Pancreas (tissue), 10 donors: Measurements from ENCODE around the gene TRIM17. TPM values are rescaled to one million over a fixed set of nuclear protein-coding genes. Genes with fewer than 3 reads are reported as not detected.

ENCODE experiments used
- ATAC-seq, 4 donors: fragments of 200-7000 bp; cut with Tn5 transposase; one replicate each; pipeline versions ENCODE4 v1.8.0 to v1.9.1; 2020; ENCODE audit warnings: mild to moderate bottlenecking in 4 of 4, moderate library complexity in 4 of 4
- DNase-seq, 6 donors: peaks; one replicate each; pipeline ENCODE4 v3.0.0-alpha.2; 2020
- FAIRE-seq: peaks from 2 replicates; lab custom pipeline; 2012; peaks lifted over from hg19 to GRCh38; lab: Jason Lieb, UNC
- H3K27ac ChIP-seq, 4 donors: fragments of 200-600 bp; sonication (generic); 1 replicate in 3 of 4; 2 replicates in 1 of 4; pipeline versions ENCODE4 v1.5.0 to v1.8.0; 2020
- H3K27me3 ChIP-seq, 4 donors: fragments of 200-600 bp; one replicate each; pipeline ENCODE4 v1.8.0; 2021
- H3K36me3 ChIP-seq, 3 donors: fragments of 200-600 bp; sonication (generic) in 1 of 3; one replicate each; pipeline versions ENCODE4 v1.5.0 to v1.8.0; 2020 to 2021
- H3K4me1 ChIP-seq, 3 donors: fragments of 200-600 bp; one replicate each; pipeline ENCODE4 v1.8.0; 2021
- H3K4me3 ChIP-seq, 4 donors: fragments of 200-600 bp; sonication (generic) in 2 of 4; one replicate each; pipeline versions ENCODE4 v1.5.0 to v1.8.0; 2020 to 2021
- H3K9me3 ChIP-seq, 4 donors: fragments of 200-600 bp; one replicate each; pipeline ENCODE4 v1.8.0; 2021
- WGBS, 2 donors: extraction: QIAGEN DNeasy Blood & Tissue Kit; methylation state at CpG; one replicate each; pipeline ENCODE4 v1.1.7; 2013; 5-methylcytosine and 5-hydroxymethylcytosine counted together
- intact Hi-C, 3 donors: fragments of 100-400 bp; cut with DNase I; formaldehyde crosslinking; loops; one replicate each; pipeline versions ENCODE4 v1.11.1 to v1.14.2; 2022
- polyA plus RNA-seq, 2 donors: library from polyadenylated mRNA; stranded (reverse); fragments of 200-250 nt; gene quantifications; one replicate each; pipeline ENCODE4 v1.2.3, GENCODE V29; 2013
- total RNA-seq, 6 donors: library from RNA; stranded (reverse); fragmentation: NEBNext Ultra II Directional in 4 of 6; extraction: Animal tissue kit (Norgen Biotek cat#: 25700) in 4 of 6; gene quantifications; one replicate each; pipeline versions ENCODE4 v1.2.1 to v1.2.4, GENCODE V29; 2021 to 2023
- TF ChIP-seq, protein P1 (sequence below), 4 donors: fragments of 200-600 bp; sonication (generic) in 3 of 4; IDR thresholded peaks; one replicate each; pipeline versions ENCODE4 v1.5.0 to v1.8.0; 2021; ENCODE audit warnings: antibody characterized with exemption in 4 of 4
- donor health status: healthy with polysubstance abuse.
- donor health status: DM: no; HTN: no; CAD: no; lungs with moderate emphysema.
- donor health status: DM: no; HTN: no; CAD: no.
- donor health status: control.
- donor health status: control.
- donor health status: Bipolar disorder and iron deficiency.
- donor health status: DM: yes; HTN: yes; CAD: no.
- donor health status: DM: no; HTN: no; CAD: no.
- donor health status: DM: no; HTN: no; CAD: no.
- donor health status: DM: yes; HTN: yes; CAD: no.

Gene TRIM17
- total and polyA plus RNA-seq, 8 donors, result 0.14 to 2.4 (median 0.38) TPM; not detected in 1

DNA sequence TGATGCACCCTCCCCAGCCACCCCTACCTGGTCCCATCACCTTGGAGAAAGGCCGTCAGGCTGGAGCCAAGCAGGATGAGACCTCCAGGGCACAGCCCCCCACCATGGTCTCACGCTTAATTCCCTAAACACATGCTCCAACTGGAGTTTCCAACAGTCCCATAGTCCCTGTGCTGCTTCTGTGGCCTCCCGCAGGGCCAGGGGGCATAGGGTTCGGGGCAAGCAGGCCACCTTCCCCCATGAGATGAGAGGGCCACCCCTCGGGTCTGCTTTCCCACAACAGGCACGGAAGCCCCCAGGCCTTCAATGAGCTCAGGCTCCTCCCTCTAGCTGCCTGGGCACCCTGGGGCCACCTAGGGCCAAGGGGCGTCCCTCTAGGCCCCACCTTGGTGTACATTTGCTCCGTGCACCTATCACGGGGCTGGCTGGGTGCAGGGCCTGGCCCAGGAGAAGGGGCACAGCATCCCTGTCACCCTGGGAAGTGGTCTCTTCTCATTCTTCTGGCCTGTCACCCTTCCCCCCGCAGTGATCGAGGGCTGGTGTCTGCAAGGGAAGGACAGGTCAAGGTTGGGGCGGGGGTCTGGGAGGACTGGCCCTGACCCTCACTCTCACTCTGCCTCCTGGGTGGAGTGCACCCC is 52.5 kb downstream of the TRIM17 start:
- Histone ChIP-seq H3K36me3 (no peaks in the 10 kb centered on the region), H3K27ac (no peak overlapping the region), H3K9me3 (no peaks in the 10 kb centered on the region), H3K4me3 (no peak overlapping the region), H3K27me3 (no peaks in the 10 kb centered on the region), H3K4me1 (peaks cover 4 to 9% (median 6%) of the 10 kb centered on the region in 3 donors)
- TF ChIP-seq, protein P1, sequence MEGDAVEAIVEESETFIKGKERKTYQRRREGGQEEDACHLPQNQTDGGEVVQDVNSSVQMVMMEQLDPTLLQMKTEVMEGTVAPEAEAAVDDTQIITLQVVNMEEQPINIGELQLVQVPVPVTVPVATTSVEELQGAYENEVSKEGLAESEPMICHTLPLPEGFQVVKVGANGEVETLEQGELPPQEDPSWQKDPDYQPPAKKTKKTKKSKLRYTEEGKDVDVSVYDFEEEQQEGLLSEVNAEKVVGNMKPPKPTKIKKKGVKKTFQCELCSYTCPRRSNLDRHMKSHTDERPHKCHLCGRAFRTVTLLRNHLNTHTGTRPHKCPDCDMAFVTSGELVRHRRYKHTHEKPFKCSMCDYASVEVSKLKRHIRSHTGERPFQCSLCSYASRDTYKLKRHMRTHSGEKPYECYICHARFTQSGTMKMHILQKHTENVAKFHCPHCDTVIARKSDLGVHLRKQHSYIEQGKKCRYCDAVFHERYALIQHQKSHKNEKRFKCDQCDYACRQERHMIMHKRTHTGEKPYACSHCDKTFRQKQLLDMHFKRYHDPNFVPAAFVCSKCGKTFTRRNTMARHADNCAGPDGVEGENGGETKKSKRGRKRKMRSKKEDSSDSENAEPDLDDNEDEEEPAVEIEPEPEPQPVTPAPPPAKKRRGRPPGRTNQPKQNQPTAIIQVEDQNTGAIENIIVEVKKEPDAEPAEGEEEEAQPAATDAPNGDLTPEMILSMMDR (IDR thresholded peaks at IDR 0.05), result no peak
- DNase-seq, result peak in 2 of 6 donors; percentile 41 to 52
- ATAC-seq, result no peak
- FAIRE-seq, result no peak
- intact Hi-C loops, result no loop called here
- 78 to 91% methylated on average over 12 of the region's 12 CpGs for WGBS, 2 donors

DNA sequence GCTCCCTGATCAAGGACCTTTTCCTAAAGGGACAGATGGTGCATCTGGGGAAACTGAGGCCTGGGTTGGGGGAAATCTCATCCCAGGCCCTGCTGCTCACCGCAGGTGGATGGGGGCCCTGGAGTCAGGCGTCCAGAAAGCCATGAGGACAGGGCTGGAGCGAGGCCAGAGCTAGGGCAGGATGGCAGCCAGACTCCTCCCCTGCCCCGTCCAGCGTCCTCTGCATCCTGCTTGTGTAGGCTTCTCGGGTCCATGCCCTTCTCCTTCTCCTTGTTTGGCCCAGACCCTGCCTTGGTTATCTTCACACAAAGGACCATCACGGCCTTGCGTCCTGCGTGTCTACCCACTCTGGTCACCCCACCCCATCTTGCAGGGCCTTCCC is 53.0 kb downstream of the TRIM17 start:
- no peak overlapping the region for H3K4me3 ChIP-seq
- no peaks in the 10 kb centered on the region for H3K27me3 ChIP-seq
- TF ChIP-seq, protein P1 (IDR thresholded peaks at IDR 0.05), result no peak
- FAIRE-seq, result no peak
- H3K27ac ChIP-seq, result no peak overlapping the region
- H3K9me3 ChIP-seq, result no peaks in the 10 kb centered on the region
- ATAC-seq, result no peak
- H3K36me3 ChIP-seq, result no peaks in the 10 kb centered on the region
- DNase-seq, result peak in 3 of 6 donors; percentile 17 to 63 (median 48)
- WGBS, 2 donors, result 71 to 90% methylated on average over 9 of the region's 9 CpGs
- H3K4me1 ChIP-seq, result peaks cover 4 to 9% (median 6%) of the 10 kb centered on the region in 3 donors
- intact Hi-C loops, result no loop called here

DNA sequence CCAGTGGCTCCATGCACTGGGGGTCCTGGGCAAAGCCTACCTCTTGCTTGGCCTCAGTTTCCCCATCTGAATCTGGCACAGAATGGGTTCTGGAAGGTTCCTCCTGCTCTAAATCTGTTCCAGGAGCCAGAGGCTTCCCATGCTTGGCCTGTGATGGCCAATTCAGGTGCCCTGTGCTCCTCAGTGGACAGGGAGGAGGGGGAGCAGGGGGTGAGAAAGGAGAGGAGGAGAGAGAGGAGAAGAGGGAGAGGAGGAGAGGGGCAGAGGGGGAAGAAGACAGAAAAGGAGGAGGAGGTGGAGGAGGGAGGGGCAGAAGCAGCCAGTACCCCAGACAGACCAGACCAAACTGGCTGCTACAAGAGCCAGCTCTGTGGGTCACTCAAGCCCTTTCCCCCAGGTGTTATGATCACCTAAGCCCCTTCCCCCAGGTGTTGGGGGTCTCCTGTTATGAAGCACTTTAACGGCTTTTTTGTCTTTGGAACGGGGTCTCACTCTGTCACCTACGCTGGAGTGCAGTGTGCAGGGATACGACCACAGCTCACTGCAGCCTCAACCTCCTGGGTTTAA is 53.7 kb downstream of the TRIM17 start:
- ATAC-seq, result no peak
- H3K27ac ChIP-seq, result no peak overlapping the region
- H3K9me3 ChIP-seq, result no peaks in the 10 kb centered on the region
- no peaks in the 10 kb centered on the region for H3K27me3 ChIP-seq
- WGBS, 2 donors, result 87 to 98% methylated on average over 4 of the region's 4 CpGs
- peaks cover 4 to 9% (median 6%) of the 10 kb centered on the region in 3 donors for H3K4me1 ChIP-seq
- FAIRE-seq, result no peak
- H3K36me3 ChIP-seq, result no peaks in the 10 kb centered on the region
- intact Hi-C loops, result no loop called here
- H3K4me3 ChIP-seq, result no peak overlapping the region
- peak in 2 of 6 donors; percentile 10 to 24 for DNase-seq
- TF ChIP-seq, protein P1 (IDR thresholded peaks at IDR 0.05), result no peak

DNA sequence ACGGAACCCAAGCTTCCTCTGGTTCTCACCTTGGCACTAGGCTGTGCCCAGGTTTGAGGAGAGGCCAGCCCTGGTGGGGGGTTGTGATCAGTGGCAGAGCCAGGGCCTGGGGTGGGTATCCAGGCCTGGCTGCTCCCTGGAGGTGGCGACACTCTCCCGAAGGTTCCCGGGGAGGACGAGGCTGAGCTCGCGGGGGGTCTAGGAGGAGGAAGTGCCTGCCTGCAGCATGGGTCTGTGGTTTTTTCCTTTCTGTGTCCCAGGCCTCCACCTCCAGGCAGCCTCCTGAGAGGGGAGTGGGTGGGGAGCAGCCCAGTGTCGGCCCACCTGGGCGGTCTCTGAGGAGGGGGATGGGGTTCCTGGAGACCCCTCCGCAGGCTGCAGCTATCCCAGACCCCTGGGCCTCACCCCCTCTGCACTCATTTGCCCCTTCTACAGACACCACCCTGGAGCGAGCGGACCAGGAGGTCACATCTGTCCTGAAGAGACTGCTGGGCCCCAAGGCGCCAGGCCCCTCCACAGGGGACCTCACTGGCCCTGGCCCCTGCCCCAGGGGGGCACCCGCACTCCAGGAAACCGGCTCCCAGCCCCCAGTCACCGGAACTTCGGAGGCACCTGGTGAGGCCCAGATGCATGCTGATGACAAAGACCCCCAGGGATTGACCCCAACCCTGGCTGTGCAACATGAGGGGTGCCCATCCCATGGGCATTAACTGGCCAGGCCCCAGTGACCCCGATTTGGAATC is 54.3 kb downstream of the TRIM17 start:
- no peaks in the 10 kb centered on the region for H3K36me3 ChIP-seq
- no peak overlapping the region for H3K27ac ChIP-seq
- no peaks in the 10 kb centered on the region for H3K9me3 ChIP-seq
- H3K4me1 ChIP-seq, result peaks cover 4 to 9% (median 6%) of the 10 kb centered on the region in 3 donors
- no peak overlapping the region for H3K4me3 ChIP-seq
- no peak for ATAC-seq
- DNase-seq, result peak in 3 of 6 donors; percentile 25 to 72 (median 54)
- FAIRE-seq, result no peak
- H3K27me3 ChIP-seq, result no peaks in the 10 kb centered on the region
- intact Hi-C loops, result no loop called here
- TF ChIP-seq, protein P1 (IDR thresholded peaks at IDR 0.05), result no peak
- 83 to 84% methylated on average over 15 to 18 of the region's 18 CpGs for WGBS, 2 donors
